Measurements from ENCODE around the gene VIT.

Gene VIT

DNA sequence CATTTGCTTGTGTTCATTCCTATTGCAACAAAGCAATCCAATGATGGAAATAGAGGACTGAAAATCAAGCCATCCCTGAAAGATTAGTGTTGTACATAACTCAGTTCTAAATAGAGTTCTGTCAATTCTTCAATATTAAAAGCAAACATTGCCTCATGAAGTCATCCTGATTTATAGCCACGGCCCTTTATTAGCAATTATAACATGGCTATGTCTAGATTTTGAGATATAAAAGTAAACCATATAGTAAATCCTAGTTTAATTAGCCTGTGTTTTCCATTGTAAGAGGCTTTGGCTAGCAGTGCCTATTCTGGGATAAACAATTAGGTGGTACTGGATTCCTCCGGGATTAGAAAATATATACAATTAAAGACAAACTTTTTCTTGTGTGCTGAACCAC is 33.2 kb upstream of the VIT start:
- H3K27me3 ChIP-seq (ENCODE audit: control insufficient read depth in 1 of 2, insufficient read depth in 2 of 2, low read length in 2 of 2), result no peaks in the 10 kb centered on the region
- no peaks in the 10 kb centered on the region for H3K9me3 ChIP-seq (ENCODE audit: control insufficient read depth in 2 of 2, low read length in 2 of 2)
- H3K4me1 ChIP-seq (ENCODE audit: control insufficient read depth, insufficient read depth, low read length), result no peaks in the 10 kb centered on the region
- no peak overlapping the region for H3K9ac ChIP-seq (ENCODE audit: low read length in 2 of 2)
- no peaks in the 10 kb centered on the region for H3K36me3 ChIP-seq (ENCODE audit: control insufficient read depth in 2 of 2, insufficient read depth in 2 of 2, low read length in 2 of 2)
- no peak overlapping the region for H3K27ac ChIP-seq (ENCODE audit: low read length)
- H3K4me3 ChIP-seq (ENCODE audit: low read length in 2 of 2), result no peak overlapping the region

DNA sequence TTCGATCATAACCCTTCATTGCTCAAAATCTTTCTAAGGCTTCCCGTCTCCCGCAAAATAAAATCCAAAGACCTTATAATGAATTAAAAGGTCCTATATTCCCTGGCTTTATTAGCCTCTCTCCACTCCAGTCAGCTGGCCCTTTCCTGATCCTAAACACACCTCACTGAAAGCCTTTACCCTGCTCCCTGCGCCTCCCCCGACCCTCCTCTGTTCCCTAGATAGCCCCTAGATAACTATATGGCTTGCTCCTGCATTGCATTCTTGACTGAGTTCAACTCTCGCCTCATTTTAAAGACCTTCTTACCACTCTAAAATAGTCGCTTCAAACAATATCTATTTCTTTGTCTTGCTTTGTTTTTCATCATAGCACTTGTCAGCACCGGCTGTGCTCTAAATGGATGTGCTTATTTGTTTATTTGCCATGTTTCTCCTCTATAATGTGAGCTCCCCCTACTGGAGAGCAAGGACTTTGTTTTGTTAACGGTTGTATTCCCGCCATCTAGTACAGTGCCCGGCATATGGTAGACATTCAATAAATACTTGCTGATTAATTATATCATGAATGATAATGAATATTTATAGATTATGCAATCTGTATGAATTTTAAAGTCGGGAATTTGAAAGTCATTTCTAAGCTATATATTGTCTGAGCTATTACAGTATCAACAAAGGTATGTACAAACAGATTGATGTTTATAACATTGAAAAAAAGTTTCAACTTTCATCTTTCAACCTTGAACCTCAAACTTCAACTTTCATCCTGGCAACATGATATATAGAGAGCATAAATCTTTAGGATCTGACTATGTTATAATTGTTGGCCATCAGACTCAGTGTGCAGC is 32.4 kb upstream of the VIT start:
- H3K9ac ChIP-seq (ENCODE audit: low read length in 2 of 2), result no peak overlapping the region
- no peaks in the 10 kb centered on the region for H3K9me3 ChIP-seq (ENCODE audit: control insufficient read depth in 2 of 2, low read length in 2 of 2)

DNA sequence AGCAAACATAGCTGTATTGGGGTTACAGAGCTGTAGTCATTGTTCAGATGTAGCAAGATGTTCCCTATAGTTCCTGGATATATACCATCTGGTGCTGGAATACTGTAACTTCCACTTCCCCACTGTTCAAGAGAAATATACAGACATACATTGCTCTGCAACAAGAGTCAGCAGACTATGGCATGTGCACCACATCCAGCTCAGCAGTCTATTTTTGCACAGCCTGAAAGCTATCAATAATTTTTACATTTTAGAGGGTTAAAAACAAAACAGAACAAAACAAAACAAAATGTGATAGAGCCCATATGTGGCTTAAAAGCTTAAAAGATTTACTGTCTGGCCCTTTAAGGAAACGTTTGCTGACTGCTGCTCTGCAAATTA is 31.8 kb upstream of the VIT start:
- H3K36me3 ChIP-seq (ENCODE audit: control insufficient read depth in 2 of 2, insufficient read depth in 2 of 2, low read length in 2 of 2), result no peaks in the 10 kb centered on the region
- H3K27ac ChIP-seq (ENCODE audit: low read length), result no peak overlapping the region
- H3K4me3 ChIP-seq (ENCODE audit: low read length in 2 of 2), result no peak overlapping the region
- H3K9ac ChIP-seq (ENCODE audit: low read length in 2 of 2), result no peak overlapping the region
- no peaks in the 10 kb centered on the region for H3K9me3 ChIP-seq (ENCODE audit: control insufficient read depth in 2 of 2, low read length in 2 of 2)
- no peaks in the 10 kb centered on the region for H3K27me3 ChIP-seq (ENCODE audit: control insufficient read depth in 1 of 2, insufficient read depth in 2 of 2, low read length in 2 of 2)
- H3K4me1 ChIP-seq (ENCODE audit: control insufficient read depth, insufficient read depth, low read length), result no peaks in the 10 kb centered on the region

More for the DNA sequence above, 32.4 kb upstream of the VIT start:
- H3K27me3 ChIP-seq (ENCODE audit: control insufficient read depth in 1 of 2, insufficient read depth in 2 of 2, low read length in 2 of 2), result no peaks in the 10 kb centered on the region
- H3K4me1 ChIP-seq (ENCODE audit: control insufficient read depth, insufficient read depth, low read length), result no peaks in the 10 kb centered on the region
- no peaks in the 10 kb centered on the region for H3K36me3 ChIP-seq (ENCODE audit: control insufficient read depth in 2 of 2, insufficient read depth in 2 of 2, low read length in 2 of 2)
- H3K4me3 ChIP-seq (ENCODE audit: low read length in 2 of 2), result peak overlapping the region in 1 of 2 donors; percentile 41
- no peak overlapping the region for H3K27ac ChIP-seq (ENCODE audit: low read length)

DNA sequence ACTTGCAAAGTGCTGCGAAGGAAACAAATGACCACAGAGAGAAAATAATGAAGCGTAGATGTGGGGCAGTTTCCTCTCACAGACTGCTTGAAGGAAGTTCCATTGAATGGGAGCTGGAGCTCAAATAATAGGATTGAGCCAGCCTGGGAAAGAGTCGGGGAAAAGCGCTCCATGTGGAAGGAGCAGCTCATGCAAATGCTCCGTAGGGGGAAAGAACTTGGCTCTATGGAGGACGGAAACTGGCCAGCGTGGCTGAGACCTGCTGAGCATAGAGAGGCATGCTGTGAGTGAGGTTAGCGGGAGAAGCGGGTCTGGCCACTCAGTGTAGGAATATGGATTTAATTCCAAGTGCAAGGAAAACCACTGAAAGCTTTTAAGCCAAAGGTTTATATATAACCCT is 28.6 kb upstream of the VIT start:
- no peak overlapping the region for H3K4me3 ChIP-seq (ENCODE audit: low read length in 2 of 2)
- no peaks in the 10 kb centered on the region for H3K4me1 ChIP-seq (ENCODE audit: control insufficient read depth, insufficient read depth, low read length)
- H3K27ac ChIP-seq (ENCODE audit: low read length), result no peak overlapping the region
- H3K9ac ChIP-seq (ENCODE audit: low read length in 2 of 2), result no peak overlapping the region
- no peaks in the 10 kb centered on the region for H3K9me3 ChIP-seq (ENCODE audit: control insufficient read depth in 2 of 2, low read length in 2 of 2)
- no peaks in the 10 kb centered on the region for H3K27me3 ChIP-seq (ENCODE audit: control insufficient read depth in 1 of 2, insufficient read depth in 2 of 2, low read length in 2 of 2)
- H3K36me3 ChIP-seq (ENCODE audit: control insufficient read depth in 2 of 2, insufficient read depth in 2 of 2, low read length in 2 of 2), result no peaks in the 10 kb centered on the region

DNA sequence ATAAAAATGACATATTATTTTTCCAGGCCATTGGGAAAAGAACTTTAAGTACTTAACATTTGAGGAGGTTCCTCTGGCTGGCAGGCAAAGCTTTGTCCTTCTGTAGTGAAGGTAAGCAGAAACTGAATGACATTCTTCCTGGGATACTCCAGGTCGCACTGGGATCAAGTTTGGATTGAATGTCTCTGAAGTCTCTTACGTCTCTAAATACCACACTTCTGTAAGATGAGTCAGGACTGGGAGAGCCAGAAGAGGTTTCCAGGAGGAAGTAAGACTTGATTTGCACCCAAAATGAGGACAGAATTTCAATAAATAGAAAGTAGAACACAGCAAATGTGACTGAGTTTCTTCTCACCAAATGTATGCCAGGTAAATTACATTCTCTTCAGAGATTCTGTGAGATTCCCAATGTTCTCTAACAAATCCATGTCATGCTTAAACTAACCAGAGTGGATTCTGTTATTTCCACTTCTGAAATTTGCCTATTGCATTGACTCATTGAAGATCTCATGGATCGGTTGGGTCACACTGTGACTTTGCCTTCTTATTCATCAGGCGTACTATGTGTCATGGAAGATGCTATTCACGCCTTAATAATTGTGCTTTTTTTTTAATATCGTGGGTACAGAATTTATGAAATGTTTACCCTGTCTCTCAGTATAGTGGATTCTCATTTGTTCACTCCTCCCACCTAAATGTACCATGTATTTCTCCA is 25.5 kb upstream of the VIT start:
- no peaks in the 10 kb centered on the region for H3K9me3 ChIP-seq (ENCODE audit: control insufficient read depth in 2 of 2, low read length in 2 of 2)
- no peaks in the 10 kb centered on the region for H3K27me3 ChIP-seq (ENCODE audit: control insufficient read depth in 1 of 2, insufficient read depth in 2 of 2, low read length in 2 of 2)
- H3K4me3 ChIP-seq (ENCODE audit: low read length in 2 of 2), result no peak overlapping the region
- no peak overlapping the region for H3K9ac ChIP-seq (ENCODE audit: low read length in 2 of 2)
- H3K27ac ChIP-seq (ENCODE audit: low read length), result no peak overlapping the region
- H3K4me1 ChIP-seq (ENCODE audit: control insufficient read depth, insufficient read depth, low read length), result no peaks in the 10 kb centered on the region
- no peaks in the 10 kb centered on the region for H3K36me3 ChIP-seq (ENCODE audit: control insufficient read depth in 2 of 2, insufficient read depth in 2 of 2, low read length in 2 of 2)

DNA sequence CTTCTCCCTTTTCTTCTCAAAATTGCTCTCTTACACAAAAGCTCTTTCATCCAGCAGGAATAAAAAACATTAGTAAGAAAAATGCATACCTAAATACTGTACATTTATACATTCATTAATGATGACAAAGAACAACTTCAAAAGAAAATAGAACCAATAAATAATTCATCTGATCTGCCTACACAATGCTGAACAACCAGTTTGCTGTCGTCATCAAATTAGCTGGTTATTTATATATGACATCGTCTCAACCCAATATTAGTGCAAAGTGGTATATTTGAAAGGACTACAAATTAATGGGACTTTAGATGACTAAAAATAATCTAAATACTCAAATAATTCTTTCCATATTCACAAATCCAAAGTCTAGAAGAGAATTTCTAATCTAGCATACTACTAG is 24.8 kb upstream of the VIT start:
- Histone ChIP-seq H3K27ac (ENCODE audit: low read length) (no peak overlapping the region), H3K4me3 (ENCODE audit: low read length in 2 of 2) (no peak overlapping the region), H3K9ac (ENCODE audit: low read length in 2 of 2) (no peak overlapping the region), H3K36me3 (ENCODE audit: control insufficient read depth in 2 of 2, insufficient read depth in 2 of 2, low read length in 2 of 2) (no peaks in the 10 kb centered on the region), H3K27me3 (ENCODE audit: control insufficient read depth in 1 of 2, insufficient read depth in 2 of 2, low read length in 2 of 2) (no peaks in the 10 kb centered on the region), H3K4me1 (ENCODE audit: control insufficient read depth, insufficient read depth, low read length) (no peaks in the 10 kb centered on the region), H3K9me3 (ENCODE audit: control insufficient read depth in 2 of 2, low read length in 2 of 2) (no peaks in the 10 kb centered on the region)

DNA sequence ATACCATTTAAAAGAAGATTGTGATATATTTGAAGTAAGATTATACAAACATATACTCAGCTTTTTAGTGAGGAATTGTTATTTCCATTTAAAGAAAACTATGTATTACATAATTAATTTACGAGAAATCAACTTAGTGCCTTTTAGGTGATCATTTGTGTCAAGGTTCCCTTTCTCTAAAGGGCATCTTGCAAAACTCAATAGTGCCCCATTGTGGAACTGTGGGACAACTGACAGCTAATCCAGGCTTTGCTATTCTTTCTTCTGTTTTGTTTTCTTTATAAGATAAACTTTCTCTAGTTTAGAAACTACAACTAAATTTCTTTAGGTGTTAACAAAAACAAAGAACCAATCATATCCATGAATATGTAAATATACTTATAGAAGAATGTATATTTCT is 24.3 kb upstream of the VIT start:
- no peaks in the 10 kb centered on the region for H3K27me3 ChIP-seq (ENCODE audit: control insufficient read depth in 1 of 2, insufficient read depth in 2 of 2, low read length in 2 of 2)
- H3K27ac ChIP-seq (ENCODE audit: low read length), result no peak overlapping the region
- no peak overlapping the region for H3K9ac ChIP-seq (ENCODE audit: low read length in 2 of 2)
- no peaks in the 10 kb centered on the region for H3K36me3 ChIP-seq (ENCODE audit: control insufficient read depth in 2 of 2, insufficient read depth in 2 of 2, low read length in 2 of 2)
- no peaks in the 10 kb centered on the region for H3K4me1 ChIP-seq (ENCODE audit: control insufficient read depth, insufficient read depth, low read length)
- H3K4me3 ChIP-seq (ENCODE audit: low read length in 2 of 2), result no peak overlapping the region
- H3K9me3 ChIP-seq (ENCODE audit: control insufficient read depth in 2 of 2, low read length in 2 of 2), result no peaks in the 10 kb centered on the region

DNA sequence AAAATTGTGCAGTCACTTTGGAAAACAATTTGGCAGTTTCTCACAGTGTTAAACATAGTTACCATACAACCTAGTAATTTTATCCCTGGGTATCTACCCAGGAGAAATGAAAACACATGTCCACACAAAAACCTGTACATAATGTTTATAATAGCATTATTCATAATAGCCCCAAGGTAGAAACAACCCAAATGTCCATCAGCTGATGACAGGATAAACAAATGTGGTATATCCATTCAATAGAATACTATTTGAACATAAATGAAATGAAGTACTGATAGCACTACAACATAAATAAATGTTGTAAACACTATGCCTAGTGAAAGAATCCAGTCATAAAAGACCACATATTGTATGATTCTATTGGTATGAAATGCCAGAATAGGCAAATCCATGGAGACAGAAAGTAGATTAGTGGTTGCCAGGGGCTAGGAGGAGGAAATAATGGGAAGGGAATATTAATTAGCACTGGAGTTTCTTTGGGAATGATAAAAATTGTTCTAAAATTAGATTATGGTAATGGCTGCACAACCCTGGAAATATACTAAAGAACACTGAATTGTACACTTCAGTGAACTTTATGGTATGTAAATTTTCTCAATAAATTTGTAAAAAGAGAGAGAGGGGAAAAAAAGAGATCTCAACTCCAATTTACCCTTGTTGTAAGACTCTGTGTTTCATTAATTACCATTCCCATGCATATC is 20.8 kb upstream of the VIT start:
- Histone ChIP-seq H3K27ac (ENCODE audit: low read length) (no peak overlapping the region), H3K27me3 (ENCODE audit: control insufficient read depth in 1 of 2, insufficient read depth in 2 of 2, low read length in 2 of 2) (no peaks in the 10 kb centered on the region), H3K4me3 (ENCODE audit: low read length in 2 of 2) (no peak overlapping the region), H3K4me1 (ENCODE audit: control insufficient read depth, insufficient read depth, low read length) (no peaks in the 10 kb centered on the region), H3K9ac (ENCODE audit: low read length in 2 of 2) (no peak overlapping the region), H3K36me3 (ENCODE audit: control insufficient read depth in 2 of 2, insufficient read depth in 2 of 2, low read length in 2 of 2) (no peaks in the 10 kb centered on the region), H3K9me3 (ENCODE audit: control insufficient read depth in 2 of 2, low read length in 2 of 2) (peaks cover 0 to 2% of the 10 kb centered on the region in 2 donors)

DNA sequence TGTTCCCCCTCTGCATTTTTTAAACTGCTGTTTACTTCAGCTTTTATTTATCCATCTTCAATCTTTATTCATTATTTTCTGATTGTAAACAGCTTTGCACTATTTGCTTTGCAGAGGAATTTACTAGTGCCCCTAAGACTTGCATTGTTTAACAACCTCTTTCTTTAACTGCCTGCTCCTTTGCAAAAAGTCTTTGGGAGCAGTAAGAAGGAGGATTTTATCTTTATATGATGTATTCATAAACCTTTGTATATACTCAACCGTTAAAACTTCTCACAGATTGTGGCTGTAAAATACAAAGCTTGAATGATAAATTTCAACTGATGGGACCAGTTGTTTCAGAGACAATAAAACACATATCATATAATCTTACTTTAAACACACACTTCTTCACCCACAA is 20.1 kb upstream of the VIT start:
- H3K27ac ChIP-seq (ENCODE audit: low read length), result no peak overlapping the region
- no peak overlapping the region for H3K4me3 ChIP-seq (ENCODE audit: low read length in 2 of 2)
- no peaks in the 10 kb centered on the region for H3K27me3 ChIP-seq (ENCODE audit: control insufficient read depth in 1 of 2, insufficient read depth in 2 of 2, low read length in 2 of 2)
- H3K36me3 ChIP-seq (ENCODE audit: control insufficient read depth in 2 of 2, insufficient read depth in 2 of 2, low read length in 2 of 2), result no peaks in the 10 kb centered on the region
- no peaks in the 10 kb centered on the region for H3K4me1 ChIP-seq (ENCODE audit: control insufficient read depth, insufficient read depth, low read length)
- H3K9me3 ChIP-seq (ENCODE audit: control insufficient read depth in 2 of 2, low read length in 2 of 2), result peaks cover 0 to 2% of the 10 kb centered on the region in 2 donors
- no peak overlapping the region for H3K9ac ChIP-seq (ENCODE audit: low read length in 2 of 2)

DNA sequence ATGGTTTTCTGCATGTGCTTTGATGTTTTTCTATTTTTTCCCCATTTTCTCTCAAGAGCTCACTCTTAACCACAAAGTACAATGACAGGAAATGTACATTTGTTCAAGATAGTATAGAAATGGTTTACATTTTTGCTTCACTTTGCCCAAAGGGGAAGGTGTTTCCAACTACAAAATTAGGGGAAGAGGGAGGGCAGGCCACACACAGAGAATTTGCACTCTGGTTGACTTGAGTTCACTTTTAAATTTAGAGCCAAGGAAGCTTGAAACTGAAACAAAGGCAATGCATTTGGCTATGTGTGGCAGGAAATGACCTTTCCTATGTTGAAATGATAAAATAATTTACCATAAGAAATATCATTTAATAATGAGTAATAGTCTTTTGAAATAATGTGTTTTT is 19.1 kb upstream of the VIT start:
- Histone ChIP-seq H3K4me3 (ENCODE audit: low read length in 2 of 2) (no peak overlapping the region), H3K9ac (ENCODE audit: low read length in 2 of 2) (no peak overlapping the region), H3K4me1 (ENCODE audit: control insufficient read depth, insufficient read depth, low read length) (no peaks in the 10 kb centered on the region), H3K27me3 (ENCODE audit: control insufficient read depth in 1 of 2, insufficient read depth in 2 of 2, low read length in 2 of 2) (no peaks in the 10 kb centered on the region), H3K36me3 (ENCODE audit: control insufficient read depth in 2 of 2, insufficient read depth in 2 of 2, low read length in 2 of 2) (no peaks in the 10 kb centered on the region), H3K27ac (ENCODE audit: low read length) (no peak overlapping the region), H3K9me3 (ENCODE audit: control insufficient read depth in 2 of 2, low read length in 2 of 2) (peaks cover 0 to 2% of the 10 kb centered on the region in 2 donors)

Data from stomach smooth muscle (tissue), 2 donors.